HAP-1 (cell line): ENCODE results near the gene GALNT17.
"Not testable (repeated sequence)": the region's sequence is repeated elsewhere in the genome, so short reads cannot be mapped to it uniquely, and the experiment has no call there.

Experiments
- DNase-seq, 2 experiments: peaks; one replicate each; pipeline ENCODE4 v3.0.0-alpha.2; 2016 to 2020; ENCODE audit warnings: low spot score in 2 of 2
- H3K27me3 ChIP-seq: fragments of 250-450 bp; sonication (Bioruptor Pico); 2 replicates; pipeline ENCODE4 v1.5.1; 2020; ENCODE audit warnings: low read depth, mild to moderate bottlenecking, moderate library complexity
- H3K36me3 ChIP-seq: fragments of 250-450 bp; sonication (Bioruptor Pico); replicated peaks from 2 replicates; pipeline ENCODE4 v1.5.1; 2020; ENCODE audit warnings: mild to moderate bottlenecking
- H3K4me1 ChIP-seq: fragments of 250-450 bp; sonication (Bioruptor Pico); 2 replicates; pipeline ENCODE4 v1.5.1; 2020; ENCODE audit warnings: mild to moderate bottlenecking
- H3K4me3 ChIP-seq: fragments of 250-450 bp; sonication (Bioruptor Pico); 2 replicates; pipeline ENCODE4 v1.5.1; 2020; ENCODE audit warnings: mild to moderate bottlenecking, moderate library complexity
- H3K9me3 ChIP-seq: fragments of 250-450 bp; sonication (Bioruptor Pico); 2 replicates; pipeline ENCODE4 v1.5.1; 2020; ENCODE audit warnings: mild to moderate bottlenecking, moderate library complexity
- in situ Hi-C: fragments of 300-500 bp; cut with MboI; formaldehyde crosslinking; loops from 3 replicates; pipeline ENCODE4 v1.14.3; 2020; ENCODE audit warnings: low sequenced_read_pairs, inconsistent platforms, mixed read lengths

GALNT17 gene

GRCh38 chr7:71625545-71625944 lies 493.6 kb downstream of the GALNT17 start:
- Histone ChIP-seq H3K36me3 (no peaks in the 10 kb centered on the region), H3K9me3 (no peaks in the 10 kb centered on the region), H3K27me3 (no peaks in the 10 kb centered on the region), H3K4me3 (no peak overlapping the region), H3K4me1 (no peaks in the 10 kb centered on the region)
- in situ Hi-C loops: no loop called here
- DNase-seq: no peak

DNA sequence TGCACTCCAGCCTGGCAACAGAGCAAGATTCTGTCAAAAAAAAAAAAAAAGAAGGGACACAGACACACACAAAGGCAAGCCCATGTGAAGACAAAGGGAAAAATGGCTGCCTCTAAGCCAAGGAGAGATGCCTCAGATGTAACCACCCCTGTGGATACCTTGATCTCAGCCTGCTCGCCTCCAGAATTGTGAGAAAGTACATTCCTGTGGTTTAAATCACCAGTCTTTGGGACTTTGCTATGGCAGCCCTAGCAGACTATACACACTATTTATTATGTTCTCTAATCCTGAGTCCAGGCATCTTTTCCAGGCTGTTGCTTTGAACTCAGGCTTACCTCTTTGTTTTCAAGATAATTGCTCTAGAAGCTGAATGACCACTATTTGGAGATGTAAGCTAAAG lies 494.3 kb downstream of the GALNT17 start:
- H3K27me3 ChIP-seq: no peaks in the 10 kb centered on the region
- in situ Hi-C loops: no loop called here
- H3K9me3 ChIP-seq: no peaks in the 10 kb centered on the region
- no peaks in the 10 kb centered on the region for H3K36me3 ChIP-seq
- no peak for DNase-seq
- no peaks in the 10 kb centered on the region for H3K4me1 ChIP-seq
- no peak overlapping the region for H3K4me3 ChIP-seq

- Histone ChIP-seq H3K4me3 (no peak overlapping the region), H3K4me1 (no peaks in the 10 kb centered on the region), H3K9me3 (no peaks in the 10 kb centered on the region), H3K36me3 (no peaks in the 10 kb centered on the region), H3K27me3 (no peaks in the 10 kb centered on the region)
- in situ Hi-C loops: no loop called here
- no peak for DNase-seq
These were observed 495.7 kb downstream of the GALNT17 start for GRCh38 chr7:71627651-71628050.

DNA sequence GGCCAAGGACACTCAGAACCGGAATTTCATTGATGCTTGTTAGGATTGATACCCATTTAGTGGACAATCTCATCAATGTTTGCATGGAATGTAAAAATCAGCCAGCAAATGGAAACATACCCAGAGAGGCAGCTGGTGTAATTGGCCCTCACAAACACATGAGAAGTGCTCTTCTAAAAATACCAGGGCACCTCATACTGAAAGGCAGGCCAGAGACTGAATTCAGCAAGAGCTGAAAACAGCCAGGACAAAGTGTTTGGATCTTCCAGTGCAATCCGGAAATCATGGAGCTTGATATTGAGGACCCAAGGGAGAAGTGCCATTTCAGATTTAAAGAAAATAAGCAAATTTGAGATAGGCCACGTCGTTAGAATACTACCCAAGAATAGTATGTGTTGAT lies 498.6 kb downstream of the GALNT17 start:
- H3K4me3 ChIP-seq: no peak overlapping the region
- no peaks in the 10 kb centered on the region for H3K27me3 ChIP-seq
- H3K36me3 ChIP-seq: no peaks in the 10 kb centered on the region
- H3K9me3 ChIP-seq: no peaks in the 10 kb centered on the region
- in situ Hi-C loops: no loop called here
- DNase-seq: no peak
- H3K4me1 ChIP-seq: no peaks in the 10 kb centered on the region

DNA sequence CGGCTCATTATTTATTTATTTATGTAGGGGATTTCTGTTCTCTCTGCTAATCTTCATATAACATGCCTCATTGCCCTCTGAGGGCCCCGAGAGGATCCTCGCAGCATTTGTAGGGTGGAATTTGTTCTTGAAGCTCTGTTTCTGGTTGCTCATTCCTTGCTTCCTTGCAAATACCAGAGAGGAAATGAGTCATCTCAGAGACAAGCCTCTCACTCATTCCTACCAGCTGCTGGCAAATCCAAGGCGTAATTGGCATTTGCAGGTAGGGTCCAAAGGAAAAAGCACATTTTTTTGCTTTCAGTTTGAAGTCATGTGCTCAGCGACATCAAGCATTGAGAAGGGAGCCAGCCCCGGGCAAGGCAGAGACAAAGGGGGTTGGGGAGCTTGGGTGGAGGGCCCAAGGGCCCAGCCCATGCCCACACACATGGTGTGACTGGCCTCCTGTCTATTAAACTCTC lies 501.6 kb downstream of the GALNT17 start:
- no peaks in the 10 kb centered on the region for H3K27me3 ChIP-seq
- no peak overlapping the region for H3K4me3 ChIP-seq
- no peaks in the 10 kb centered on the region for H3K4me1 ChIP-seq
- in situ Hi-C loops: no loop called here
- no peak for DNase-seq
- H3K36me3 ChIP-seq: no peaks in the 10 kb centered on the region
- no peaks in the 10 kb centered on the region for H3K9me3 ChIP-seq

- DNase-seq, H3K4me3 ChIP-seq, H3K9me3 ChIP-seq, H3K27me3 ChIP-seq, in situ Hi-C loops, H3K36me3 ChIP-seq, H3K4me1 ChIP-seq: not testable (repeated sequence)
These were observed 503.9 kb downstream of the GALNT17 start for GRCh38 chr7:71635849-71636248.

- in situ Hi-C loops: no loop called here
- H3K36me3 ChIP-seq: no peaks in the 10 kb centered on the region
- DNase-seq: no peak
- H3K4me3 ChIP-seq: no peak overlapping the region
- no peaks in the 10 kb centered on the region for H3K9me3 ChIP-seq
- H3K4me1 ChIP-seq: no peaks in the 10 kb centered on the region
- H3K27me3 ChIP-seq: no peaks in the 10 kb centered on the region
These were observed 504.4 kb downstream of the GALNT17 start for GRCh38 chr7:71636329-71636728.

GRCh38 chr7:71637578-71637977 lies 505.6 kb downstream of the GALNT17 start:
- Histone ChIP-seq H3K27me3 (no peaks in the 10 kb centered on the region), H3K36me3 (no peaks in the 10 kb centered on the region), H3K9me3 (no peaks in the 10 kb centered on the region), H3K4me3 (no peak overlapping the region), H3K4me1 (no peaks in the 10 kb centered on the region)
- no peak for DNase-seq
- in situ Hi-C loops: no loop called here

- no peak for DNase-seq
- Histone ChIP-seq H3K4me3 (no peak overlapping the region), H3K9me3 (no peaks in the 10 kb centered on the region), H3K4me1 (no peaks in the 10 kb centered on the region), H3K27me3 (no peaks in the 10 kb centered on the region), H3K36me3 (no peaks in the 10 kb centered on the region)
- in situ Hi-C loops: no loop called here
These were observed 506.2 kb downstream of the GALNT17 start for GRCh38 chr7:71638108-71638507.

- Histone ChIP-seq H3K36me3 (no peaks in the 10 kb centered on the region), H3K27me3 (no peaks in the 10 kb centered on the region)
- in situ Hi-C loops: no loop called here
These were observed 507.6 kb downstream of the GALNT17 start for GRCh38 chr7:71639382-71640085.

DNA sequence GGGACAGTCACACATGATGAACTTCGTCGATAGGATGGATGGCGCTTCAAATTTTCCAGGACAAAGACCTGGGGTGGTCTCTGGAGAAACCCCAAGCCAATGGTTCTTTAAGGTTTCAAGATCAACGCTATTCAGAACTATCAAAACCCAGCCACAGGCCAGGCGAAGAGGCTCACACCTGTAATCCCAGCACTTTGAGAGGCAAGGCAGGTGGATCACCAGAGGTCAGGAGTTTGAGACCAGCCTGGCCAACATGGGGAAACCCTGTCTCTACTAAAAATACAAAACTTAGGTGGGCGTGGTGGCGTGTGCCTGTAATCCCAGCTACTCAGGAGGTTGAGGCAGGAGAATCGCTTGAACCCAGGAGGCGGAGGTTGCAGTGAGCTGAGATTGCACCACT lies 511.1 kb downstream of the GALNT17 start:
- H3K36me3 ChIP-seq, H3K9me3 ChIP-seq, H3K27me3 ChIP-seq, DNase-seq, H3K4me1 ChIP-seq, H3K4me3 ChIP-seq, in situ Hi-C loops: not testable (repeated sequence)

More at GRCh38 chr7:71639382-71640085, 507.6 kb downstream of the GALNT17 start:
- Histone ChIP-seq H3K9me3 (no peaks in the 10 kb centered on the region), H3K4me3 (no peak overlapping the region), H3K4me1 (no peaks in the 10 kb centered on the region)
- no peak for DNase-seq

GRCh38 chr7:71645836-71646235 lies 513.9 kb downstream of the GALNT17 start:
- no peaks in the 10 kb centered on the region for H3K36me3 ChIP-seq
- no peak for DNase-seq
- no peaks in the 10 kb centered on the region for H3K4me1 ChIP-seq
- no peaks in the 10 kb centered on the region for H3K27me3 ChIP-seq
- in situ Hi-C loops: no loop called here
- no peak overlapping the region for H3K4me3 ChIP-seq
- H3K9me3 ChIP-seq: no peaks in the 10 kb centered on the region

DNA sequence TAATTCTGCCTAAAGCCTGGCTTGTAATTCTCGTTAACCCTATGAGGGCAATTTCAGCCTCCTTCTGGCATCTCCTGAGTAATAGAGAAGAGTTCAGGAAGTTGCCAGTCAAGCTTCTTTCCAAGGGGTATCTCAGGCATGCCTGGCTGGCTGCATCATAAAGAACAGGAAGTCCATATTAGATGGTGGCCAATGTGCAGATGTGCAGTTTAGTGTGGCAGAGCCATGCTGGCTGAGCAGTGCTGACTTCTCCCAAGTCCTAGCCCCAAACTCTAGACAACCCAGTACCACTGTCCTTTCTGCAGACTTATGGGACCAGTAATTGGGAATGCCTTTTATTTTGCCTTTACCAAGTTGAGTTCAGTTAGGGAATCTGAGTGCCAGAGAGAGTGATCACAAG lies 517.9 kb downstream of the GALNT17 start:
- Histone ChIP-seq H3K36me3 (no peaks in the 10 kb centered on the region), H3K27me3 (no peaks in the 10 kb centered on the region), H3K9me3 (no peaks in the 10 kb centered on the region), H3K4me3 (no peak overlapping the region), H3K4me1 (no peaks in the 10 kb centered on the region)
- no peak for DNase-seq
- in situ Hi-C loops: no loop called here

DNA sequence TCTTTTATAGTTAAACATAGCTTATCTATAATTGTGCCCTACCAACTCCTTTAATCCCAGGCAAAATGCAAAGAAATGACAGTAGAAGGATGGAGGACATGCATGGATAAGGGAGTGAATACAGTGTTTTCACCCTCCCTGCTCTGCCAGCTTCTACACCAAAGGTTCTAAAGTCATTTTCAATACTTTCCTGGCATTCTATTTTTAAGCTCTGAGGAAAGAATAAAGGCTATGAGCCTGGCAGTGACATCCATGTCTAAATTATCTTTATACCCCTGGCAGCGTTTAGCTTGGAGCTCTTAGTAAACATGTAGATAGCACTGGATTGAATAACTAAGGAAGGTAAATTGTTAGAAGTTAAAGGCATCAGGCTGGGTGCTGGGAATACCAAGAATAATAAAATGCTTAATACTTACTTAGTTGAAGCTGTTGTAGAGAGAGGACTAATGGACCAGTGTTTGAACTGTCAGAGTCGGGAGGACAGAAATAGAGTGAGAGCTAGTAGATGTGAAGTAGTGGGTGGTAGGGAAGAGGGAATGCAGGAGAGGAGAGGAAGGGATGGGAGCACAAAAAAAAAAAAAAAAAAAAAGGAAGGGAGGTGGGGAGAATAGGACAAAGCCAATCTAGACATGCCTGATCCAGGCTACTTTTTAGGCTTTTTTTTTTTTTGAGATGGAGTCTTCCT lies 518.9 kb downstream of the GALNT17 start:
- H3K36me3 ChIP-seq: no peaks in the 10 kb centered on the region
- no peak overlapping the region for H3K4me3 ChIP-seq
- H3K9me3 ChIP-seq: no peaks in the 10 kb centered on the region
- no peaks in the 10 kb centered on the region for H3K27me3 ChIP-seq
- in situ Hi-C loops: no loop called here
- DNase-seq: no peak
- H3K4me1 ChIP-seq: no peaks in the 10 kb centered on the region
